HTR-8/SVneo (cell line): ENCODE results near the gene ZNF862.

Source experiments
- DNase-seq: peaks from one replicate; pipeline ENCODE4 v3.0.0; 2011; ENCODE audit warnings: low spot score, mixed read lengths; ENCODE audit not compliant: insufficient read length
- FAIRE-seq: peaks from 2 replicates; lab custom pipeline; 2011; peaks lifted over from hg19 to GRCh38; lab: Jason Lieb, UNC

The ZNF862 gene

GRCh38 chr7:149863500-149863899, 25.3 kb downstream of the ZNF862 start:
- FAIRE-seq (no peak), DNase-seq (no peak)

DNA sequence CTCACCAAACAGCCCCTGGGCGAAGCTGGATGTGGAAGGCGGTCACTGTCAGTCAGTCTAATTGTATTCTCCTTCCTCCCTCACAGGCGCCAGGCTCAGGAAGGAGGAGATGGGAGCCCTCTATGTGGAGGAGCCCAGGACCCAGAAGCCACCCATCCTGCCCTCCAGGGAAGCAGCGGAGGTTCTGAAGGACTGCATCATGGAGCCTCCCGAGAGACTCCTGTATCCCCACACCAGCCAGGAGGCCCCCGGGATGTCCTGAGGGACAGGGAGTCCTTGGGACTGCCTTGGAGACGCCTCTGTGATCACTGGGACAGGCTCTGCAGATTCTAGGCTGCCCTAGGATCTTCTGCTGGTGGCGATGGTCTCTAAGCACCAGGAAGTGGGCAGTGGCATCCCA, 25.8 kb downstream of the ZNF862 start:
- DNase-seq = no peak
- FAIRE-seq = no peak

DNA sequence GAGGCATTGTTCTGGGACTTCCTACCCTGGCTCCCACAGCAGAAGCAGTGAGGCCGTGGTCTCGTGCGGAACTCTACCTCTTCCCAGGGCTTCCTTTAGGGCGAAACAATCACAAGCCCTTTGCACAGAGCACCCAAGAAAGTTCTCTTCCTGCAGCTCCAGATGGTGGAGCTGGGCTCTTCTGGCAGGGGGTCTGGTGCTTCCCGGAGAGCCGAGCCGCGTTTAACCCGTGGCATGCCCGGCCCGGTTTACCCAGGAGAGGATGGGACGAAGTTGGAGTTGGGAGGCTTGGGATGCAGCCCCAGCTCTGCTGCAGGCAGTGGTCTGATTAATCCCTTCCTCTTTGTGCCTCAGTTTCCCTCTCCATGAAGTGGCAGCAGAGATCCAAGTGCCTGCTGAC, 26.6 kb downstream of the ZNF862 start:
- FAIRE-seq (no peak), DNase-seq (no peak)

DNA sequence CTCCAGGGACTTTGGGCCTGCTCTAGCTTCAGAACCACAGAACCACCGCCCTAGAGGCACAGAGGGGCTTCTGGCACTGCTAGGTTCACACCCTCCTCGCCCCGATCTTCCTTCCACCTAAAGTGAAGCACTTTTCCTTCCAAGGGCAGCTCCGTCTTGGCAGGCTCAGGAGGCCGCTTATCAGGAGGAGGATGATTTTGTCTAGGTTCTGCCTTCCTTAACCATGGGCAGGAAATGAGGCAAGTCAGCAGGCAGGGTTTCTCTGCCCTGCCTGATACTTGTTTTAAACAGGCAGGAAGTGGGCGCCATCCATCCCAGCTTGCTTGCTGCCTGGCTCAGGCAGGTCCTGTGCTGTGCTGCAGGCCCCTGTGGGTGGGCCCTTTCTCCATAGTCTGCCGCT, 27.3 kb downstream of the ZNF862 start:
- no peak for FAIRE-seq
- no peak for DNase-seq

GRCh38 chr7:149866139-149866778, 28.1 kb downstream of the ZNF862 start:
- DNase-seq (no peak), FAIRE-seq (no peak)

DNA sequence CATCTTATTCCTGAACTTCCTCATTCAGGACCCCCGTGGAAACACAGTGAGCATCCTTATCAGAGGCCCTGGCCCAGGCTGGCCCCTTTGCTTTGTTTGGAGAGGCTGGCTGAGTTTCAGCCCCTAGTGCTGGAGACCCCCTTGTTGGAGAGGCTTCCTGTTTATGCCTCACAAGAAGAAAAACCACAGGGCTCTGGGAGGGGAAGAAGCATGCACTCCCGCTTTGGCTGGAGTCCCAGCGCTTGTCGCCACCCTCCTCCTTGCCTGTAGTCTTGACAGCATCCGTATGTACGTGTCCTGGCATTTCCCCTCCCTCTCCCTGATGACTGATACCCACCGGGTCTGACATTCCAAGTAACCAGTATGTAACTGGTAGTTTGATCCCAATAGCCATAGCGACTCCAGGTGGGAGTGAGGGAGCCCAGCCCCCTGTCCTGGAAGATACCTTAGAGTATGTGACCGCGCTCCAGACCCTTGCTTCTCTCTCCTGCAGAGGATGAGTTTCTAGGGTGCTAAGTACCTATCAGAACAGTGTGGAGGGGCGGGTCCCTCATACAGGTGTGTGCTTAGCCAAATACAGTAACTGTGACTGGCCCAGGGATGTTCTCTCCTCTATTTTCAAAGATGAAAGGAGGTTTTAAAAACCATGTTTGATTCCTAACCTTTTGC, 28.7 kb downstream of the ZNF862 start:
- FAIRE-seq = no peak
- no peak for DNase-seq

GRCh38 chr7:149867762-149868622, 29.8 kb downstream of the ZNF862 start:
- FAIRE-seq (no peak), DNase-seq (no peak)

GRCh38 chr7:149868623-149869290, 30.6 kb downstream of the ZNF862 start:
- FAIRE-seq = no peak
- DNase-seq = no peak

GRCh38 chr7:149869291-149869650, 31.1 kb downstream of the ZNF862 start:
- no peak for DNase-seq
- FAIRE-seq = no peak

GRCh38 chr7:149869867-149870266, 31.7 kb downstream of the ZNF862 start:
- DNase-seq = no peak

GRCh38 chr7:149870274-149870673, 32.1 kb downstream of the ZNF862 start:
- DNase-seq (no peak), FAIRE-seq (no peak)

More at GRCh38 chr7:149869867-149870266, 31.7 kb downstream of the ZNF862 start:
- no peak for FAIRE-seq

DNA sequence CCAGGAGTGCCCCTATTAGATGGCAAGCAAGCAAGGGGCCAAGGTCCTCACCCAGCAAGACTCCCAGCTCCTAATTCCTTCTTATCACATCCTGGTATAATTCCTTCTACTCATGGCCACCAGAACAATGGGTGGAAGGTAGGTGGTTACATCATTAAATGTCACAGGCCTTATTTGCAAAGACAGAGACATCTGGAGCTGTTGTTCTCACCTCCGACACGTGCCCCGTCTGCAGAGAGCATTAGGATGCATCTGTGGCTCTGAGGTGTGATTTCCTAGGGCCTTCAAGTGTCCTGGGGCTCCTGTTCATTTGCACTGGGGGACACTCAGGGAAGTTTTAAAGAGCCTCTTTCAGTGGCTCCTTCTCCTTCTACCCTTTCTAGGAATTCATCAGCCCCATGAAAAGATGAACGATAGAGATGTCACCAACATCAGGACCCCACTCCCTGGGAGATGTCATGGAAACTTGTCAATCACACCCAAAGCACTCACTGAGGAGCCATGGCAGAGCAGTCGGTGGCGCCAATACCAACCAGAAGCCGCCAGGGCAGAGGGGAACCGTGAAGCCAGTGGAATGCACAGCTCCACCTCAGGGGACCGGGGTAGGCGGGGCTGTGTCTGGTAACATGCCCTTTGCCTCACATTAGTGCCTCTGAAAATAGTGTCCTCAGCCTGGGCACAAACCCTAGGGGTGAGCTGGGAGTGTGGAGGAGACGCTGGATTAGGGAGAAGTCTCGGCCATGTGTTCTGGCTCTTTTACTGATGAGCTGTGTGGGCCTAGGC, 32.7 kb downstream of the ZNF862 start:
- DNase-seq (no peak), FAIRE-seq (no peak)

- no peak for FAIRE-seq
- no peak for DNase-seq
Measured at GRCh38 chr7:149871576-149871975, 33.4 kb downstream of the ZNF862 start.

GRCh38 chr7:149872419-149873073, 34.4 kb downstream of the ZNF862 start:
- DNase-seq (peak; percentile 73), FAIRE-seq (no peak)

- no peak for FAIRE-seq
Measured at GRCh38 chr7:149873074-149873969, 35.1 kb downstream of the ZNF862 start, which contains the start of gene ATP6V0E2. ATP6V0E2 (plus strand) TSS chr7:149873969; CDS start chr7:149874066, 97 bp downstream.

DNA sequence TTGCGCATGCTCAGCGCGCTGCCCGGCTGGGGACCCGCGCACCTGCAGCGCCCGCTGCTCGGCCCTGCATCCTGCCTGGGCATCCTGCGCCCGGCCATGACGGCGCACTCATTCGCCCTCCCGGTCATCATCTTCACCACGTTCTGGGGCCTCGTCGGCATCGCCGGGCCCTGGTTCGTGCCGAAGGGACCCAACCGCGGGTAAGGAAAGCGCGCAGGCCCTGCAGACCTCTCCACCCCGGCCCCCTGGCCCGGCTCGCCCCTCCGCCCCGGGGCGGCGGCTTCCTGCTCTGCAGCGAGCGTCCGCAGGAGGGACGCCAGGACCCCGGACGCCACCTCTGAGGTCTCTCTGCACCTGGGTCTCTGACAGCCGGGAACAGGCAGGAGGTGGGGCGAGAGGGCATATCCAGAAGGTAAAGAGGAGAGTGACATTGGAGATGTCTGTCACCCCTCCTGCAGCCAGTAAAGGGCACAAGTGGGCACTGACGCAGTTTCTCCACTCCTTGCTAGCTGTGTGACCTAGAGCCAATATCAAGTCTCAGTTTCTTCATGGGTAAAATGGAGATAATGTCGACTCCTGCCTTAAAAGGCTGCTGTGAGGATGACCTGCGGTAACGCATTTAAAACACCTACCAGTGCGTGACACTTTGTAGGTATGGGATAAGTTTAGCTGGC, 35.9 kb downstream of the ZNF862 start:
- DNase-seq (no peak), FAIRE-seq (no peak)

More at GRCh38 chr7:149873074-149873969, 35.1 kb downstream of the ZNF862 start, which contains the start of gene ATP6V0E2:
- peak; percentile 98 for DNase-seq

DNA sequence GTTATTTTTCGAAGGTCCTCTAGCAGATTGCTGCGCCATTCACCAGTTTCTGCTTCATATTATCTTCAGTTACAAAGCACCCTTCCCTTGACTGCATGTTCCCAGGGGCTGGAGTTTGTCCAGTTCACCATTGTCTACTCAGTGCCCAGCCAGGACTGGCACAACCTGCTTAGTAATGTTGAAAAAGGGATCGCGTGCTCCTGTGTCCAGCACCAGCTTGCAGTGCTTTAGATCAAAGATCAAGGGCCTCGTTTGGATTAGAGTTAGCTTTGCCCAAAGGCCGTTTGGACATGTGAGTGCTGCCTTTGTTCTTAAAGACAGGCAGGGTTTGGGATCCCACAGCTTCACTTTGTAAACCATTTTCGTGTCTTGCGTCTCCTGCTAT, 36.5 kb downstream of the ZNF862 start:
- DNase-seq = no peak
- FAIRE-seq = no peak

DNA sequence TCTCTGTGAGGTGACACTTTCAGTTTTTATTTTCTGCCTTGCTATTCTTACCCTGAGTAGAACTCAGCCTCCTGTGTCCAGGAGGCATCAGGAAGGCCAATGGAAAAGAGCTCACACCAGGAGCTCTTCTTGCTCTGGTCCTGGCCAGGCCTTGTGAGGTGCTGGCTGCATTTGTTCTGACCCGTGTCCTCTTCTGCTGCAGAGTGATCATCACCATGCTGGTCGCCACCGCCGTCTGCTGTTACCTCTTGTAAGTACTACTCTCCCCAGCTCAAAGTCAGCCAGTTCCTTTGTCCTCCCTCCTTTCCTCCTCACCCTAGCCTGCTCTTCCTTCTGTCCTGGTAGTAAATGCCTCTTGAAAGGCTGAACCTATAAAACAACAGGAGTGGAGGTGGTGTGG, 37.2 kb downstream of the ZNF862 start:
- FAIRE-seq (no peak), DNase-seq (no peak)
